Stimulated activated CD8-positive, alpha-beta memory T cell treated with anti-CD3 and anti-CD28 coated beads, Interleukin-7, amount 100 ng/mL, for 24 hours (primary cell): Measurements from ENCODE around the gene LTBP1.

Source experiments
- DNase-seq: peaks from one replicate; pipeline ENCODE4 v3.0.0-alpha.2; 2020; ENCODE audit warnings: low read depth

LTBP1 gene

DNA sequence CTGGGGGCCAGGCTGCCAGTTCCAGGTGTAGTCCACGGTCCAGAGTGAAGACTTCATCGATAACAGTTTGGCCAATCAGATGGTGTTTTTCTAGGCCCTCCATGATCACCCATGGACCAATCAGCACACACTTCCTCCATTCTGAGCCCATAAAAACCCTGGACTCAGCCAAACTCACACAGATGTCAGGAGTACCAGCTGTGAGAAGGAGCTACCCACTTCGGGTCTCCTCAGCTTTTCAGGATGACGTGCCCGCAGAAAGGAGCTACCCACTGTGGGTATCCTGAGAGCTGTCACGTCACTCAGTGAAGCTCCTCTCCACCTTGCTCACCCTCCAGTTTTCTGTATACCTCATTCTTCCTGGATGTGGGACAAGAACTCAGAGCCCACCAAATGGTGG lies 319.7 kb downstream of the LTBP1 start:
- DNase-seq: no peak

- DNase-seq: no peak
Observed at GRCh38 chr2:33267043-33267442, 320.3 kb downstream of the LTBP1 start.

DNA sequence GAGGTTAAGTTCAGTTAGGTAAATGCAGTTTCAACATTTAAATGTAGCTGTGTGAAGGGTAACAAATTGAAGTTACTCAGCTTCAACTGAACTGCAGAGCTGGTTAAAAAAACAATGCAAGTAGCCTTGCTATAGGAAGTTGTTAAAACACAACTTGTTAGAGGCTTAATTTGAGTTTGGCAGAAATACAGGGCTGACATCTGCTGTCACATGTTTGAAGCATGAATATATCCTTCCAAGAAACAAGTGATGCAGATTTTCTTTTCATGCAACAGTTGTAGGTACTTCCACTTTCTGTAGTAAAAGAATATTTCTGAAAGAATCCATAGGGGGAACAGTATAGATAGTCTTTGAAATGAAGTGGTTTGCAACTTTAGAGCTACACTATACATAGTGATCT lies 321.0 kb downstream of the LTBP1 start:
- no peak for DNase-seq

DNA sequence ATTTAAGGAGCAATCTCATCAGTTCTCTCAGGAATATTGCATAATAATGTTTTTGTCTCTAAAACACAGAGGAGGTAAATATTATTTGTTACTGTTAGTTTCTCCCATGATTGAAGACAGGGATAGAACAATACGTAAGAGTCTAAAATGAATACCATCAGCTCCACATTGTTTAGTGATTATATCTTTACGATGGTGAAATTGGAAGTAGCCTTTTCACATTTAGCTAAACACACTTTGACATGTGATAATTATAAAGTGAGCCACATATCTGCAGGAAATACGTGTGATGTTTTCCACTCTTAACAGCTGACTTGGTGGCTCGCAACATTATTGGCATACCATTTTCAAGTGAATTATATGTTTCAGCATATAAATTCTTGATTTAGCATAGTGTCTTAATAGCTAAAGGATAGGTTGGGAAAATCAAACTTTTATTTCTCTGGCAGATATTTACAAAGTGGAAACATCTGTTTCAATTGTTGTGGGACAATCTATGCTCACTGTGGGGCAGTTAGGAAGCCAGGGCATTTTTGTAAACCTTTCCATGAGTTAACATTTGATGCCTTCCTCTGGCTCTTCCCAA lies 321.6 kb downstream of the LTBP1 start:
- no peak for DNase-seq

- no peak for DNase-seq
Observed at GRCh38 chr2:33272001-33272400, 325.2 kb downstream of the LTBP1 start.

GRCh38 chr2:33273479-33273878 lies 326.7 kb downstream of the LTBP1 start:
- no peak for DNase-seq

DNA sequence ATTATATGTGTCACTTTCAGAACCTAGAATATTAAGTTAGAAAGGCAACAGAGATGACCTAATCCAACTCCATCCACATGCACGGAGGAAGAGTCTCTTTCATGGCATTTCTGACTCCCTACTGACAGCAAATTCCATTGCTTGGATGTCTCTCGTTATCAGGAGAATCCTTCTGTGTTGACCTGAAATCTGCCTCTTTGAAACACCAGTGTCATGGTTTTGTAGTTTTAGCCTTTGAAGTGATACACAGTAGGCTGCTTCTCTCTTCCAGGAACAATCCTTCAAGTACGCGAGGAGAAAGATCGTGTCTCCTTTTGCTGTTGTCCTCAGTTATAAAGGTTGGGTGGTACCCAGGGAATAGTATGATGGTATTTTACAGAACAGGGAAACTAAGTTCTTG lies 327.8 kb downstream of the LTBP1 start:
- DNase-seq: no peak

GRCh38 chr2:33275689-33276444 lies 329.1 kb downstream of the LTBP1 start:
- no peak for DNase-seq

GRCh38 chr2:33277002-33277426 lies 330.3 kb downstream of the LTBP1 start:
- DNase-seq: no peak

GRCh38 chr2:33278245-33278943 lies 331.6 kb downstream of the LTBP1 start:
- no peak for DNase-seq

DNA sequence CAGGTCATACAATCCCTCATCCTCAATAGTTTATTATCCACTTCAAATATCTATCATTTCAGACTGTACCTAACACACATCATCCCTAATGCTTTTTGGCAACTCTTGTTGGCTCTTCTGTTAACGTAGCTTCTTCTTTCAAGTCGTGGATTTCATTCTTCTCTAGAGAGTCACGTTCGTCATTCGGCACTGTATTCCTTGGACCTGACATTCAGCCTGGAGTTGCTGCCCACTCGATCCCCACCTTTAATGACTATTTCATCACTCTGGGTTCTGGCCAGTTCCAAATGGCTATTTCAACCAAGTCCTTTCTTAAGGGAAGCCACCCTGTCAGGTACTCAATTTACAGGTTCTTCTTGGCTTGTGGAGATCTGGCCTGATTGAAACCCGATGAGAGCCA lies 337.5 kb downstream of the LTBP1 start:
- no peak for DNase-seq

DNA sequence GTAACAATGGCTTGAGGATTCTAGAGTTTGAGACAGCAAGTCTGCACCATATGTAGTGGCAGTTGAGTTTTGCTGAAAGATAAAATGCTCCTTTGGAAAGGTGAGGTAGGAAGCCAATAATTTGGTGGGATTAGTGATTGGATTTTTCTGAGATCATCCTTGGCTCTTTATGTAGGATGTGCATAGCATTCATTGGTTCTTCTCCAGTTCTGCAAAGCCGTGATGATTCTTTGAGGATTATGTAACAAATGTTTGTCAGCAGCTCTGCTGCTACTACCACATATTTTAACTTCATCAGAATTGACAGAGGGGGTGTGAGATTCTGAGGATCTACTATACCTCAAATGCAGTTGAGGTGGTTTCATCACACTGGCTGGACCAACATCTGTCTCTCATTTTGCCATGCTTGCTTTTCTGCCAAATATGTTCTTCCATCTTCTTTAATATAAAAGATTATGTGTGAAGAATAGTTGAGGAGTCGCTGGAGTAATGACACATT lies 340.8 kb downstream of the LTBP1 start:
- no peak for DNase-seq

- no peak for DNase-seq
Observed at GRCh38 chr2:33288011-33288410, 341.3 kb downstream of the LTBP1 start.

DNA sequence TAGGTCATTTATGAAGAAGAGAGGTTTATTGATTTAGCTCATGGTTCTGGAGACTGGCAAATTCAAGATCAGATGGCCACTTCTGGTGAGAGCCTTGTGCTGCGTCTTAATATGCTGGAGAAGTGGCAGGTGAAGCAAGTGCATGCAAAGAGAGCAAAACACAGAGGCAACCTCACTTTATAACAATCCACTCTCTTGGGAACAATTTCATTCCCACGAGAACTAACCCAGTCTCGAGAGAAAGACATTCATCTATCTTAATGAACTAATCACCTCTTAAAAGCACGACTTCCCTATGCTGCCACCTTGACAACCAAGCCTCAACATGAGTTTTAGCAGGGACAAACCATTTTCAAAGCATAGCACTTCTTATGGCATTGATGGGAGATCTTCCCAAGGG lies 343.2 kb downstream of the LTBP1 start:
- no peak for DNase-seq

DNA sequence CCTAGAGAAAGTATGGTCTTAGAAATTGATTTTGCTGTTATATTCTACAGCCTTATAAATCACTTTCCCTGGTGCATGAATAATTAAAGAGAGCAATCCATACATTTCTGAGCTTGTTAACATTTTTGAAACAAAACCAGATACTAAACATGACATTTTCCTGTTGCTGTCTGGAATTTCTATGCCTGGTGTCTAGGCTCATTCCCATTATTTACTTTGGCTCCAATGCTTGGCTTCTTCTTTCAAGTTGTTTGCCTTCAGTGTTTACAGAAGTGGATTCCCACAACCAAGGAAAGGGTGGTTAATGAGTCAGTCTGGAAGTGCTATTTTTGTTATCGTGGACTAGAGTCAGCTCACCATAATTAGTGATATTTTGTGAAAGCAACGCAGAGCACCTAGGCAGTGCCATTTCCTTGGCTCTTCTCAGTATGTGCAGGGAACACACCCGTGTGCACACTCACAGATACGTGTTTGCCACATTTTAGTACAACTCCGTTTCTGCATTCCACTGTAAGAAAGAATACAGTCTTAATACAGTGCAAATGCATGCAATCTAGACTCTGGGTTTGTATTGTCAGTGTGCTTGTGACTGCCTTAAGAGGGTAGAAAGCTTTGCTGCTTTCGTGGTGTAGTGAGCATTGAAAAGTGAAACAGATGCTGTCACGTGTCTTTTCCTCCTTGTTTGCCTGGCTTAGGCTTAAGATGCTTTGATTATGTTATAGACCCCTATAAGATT lies 344.7 kb downstream of the LTBP1 start:
- no peak for DNase-seq

GRCh38 chr2:33292063-33292462 lies 345.3 kb downstream of the LTBP1 start:
- DNase-seq: no peak

DNA sequence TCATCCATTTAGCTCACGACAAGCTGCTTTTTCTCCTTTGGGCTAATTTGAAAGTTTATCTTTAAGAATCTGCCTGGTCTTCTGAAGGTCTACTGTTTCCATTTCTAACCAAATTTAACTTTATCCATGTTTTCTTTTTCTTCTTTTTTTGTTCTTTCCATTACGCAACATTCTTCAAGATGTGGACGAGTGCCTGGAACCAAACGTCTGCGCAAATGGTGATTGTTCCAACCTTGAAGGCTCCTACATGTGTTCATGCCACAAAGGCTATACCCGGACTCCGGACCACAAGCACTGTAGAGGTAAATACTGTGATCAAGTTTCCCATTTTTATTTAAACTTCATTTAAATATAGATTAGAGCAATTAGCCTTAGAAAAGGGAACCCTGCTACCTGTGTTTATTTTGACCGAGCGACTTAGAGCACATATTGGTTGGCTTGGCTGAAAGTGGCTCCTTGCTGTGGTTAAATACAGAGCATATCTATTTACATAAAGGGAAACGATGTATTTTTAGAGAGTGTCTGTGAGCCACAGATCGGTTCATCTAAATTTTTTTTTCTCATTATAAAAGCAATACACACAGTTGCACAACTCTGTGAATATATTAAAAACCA lies 346.3 kb downstream of the LTBP1 start:
- DNase-seq: no peak

DNA sequence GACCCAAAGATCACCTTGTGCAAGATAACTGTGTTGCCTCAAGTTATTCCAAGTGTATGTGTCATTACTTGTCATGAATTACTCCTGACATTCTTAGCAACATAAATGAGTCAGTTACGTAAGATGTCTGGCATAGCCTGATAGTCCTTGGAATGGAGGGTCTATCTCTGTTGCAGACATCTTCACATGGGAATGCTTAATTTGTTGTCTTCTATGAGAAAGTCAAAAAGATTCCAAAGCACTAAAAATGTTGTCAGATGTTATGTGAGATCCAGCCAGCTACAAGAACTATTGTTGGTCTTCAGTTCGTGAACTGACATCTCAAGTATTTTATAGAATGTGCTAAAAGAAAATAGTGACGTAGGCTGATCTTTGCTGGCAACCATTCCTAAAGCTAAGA lies 351.5 kb downstream of the LTBP1 start:
- no peak for DNase-seq

GRCh38 chr2:33301355-33301754 lies 354.6 kb downstream of the LTBP1 start:
- no peak for DNase-seq

DNA sequence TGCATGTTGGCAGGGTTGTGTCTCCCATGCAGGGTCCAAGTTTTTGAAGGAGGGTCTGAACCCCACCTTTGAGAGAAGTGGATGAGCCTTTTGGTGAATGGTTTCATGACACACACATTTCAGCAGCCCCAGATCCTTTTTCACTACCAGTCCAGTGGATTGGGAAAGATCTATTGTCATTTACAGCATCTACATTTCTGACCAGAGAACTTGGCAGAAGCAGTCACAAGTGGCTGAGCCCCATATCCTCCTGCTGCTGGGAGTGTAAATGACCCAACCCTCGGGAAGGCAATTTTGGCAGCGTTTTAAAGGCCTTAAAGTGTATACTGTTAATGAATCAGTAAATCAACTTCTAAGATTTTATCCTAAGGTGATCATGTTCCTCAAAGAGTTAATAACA lies 355.6 kb downstream of the LTBP1 start:
- no peak for DNase-seq

DNA sequence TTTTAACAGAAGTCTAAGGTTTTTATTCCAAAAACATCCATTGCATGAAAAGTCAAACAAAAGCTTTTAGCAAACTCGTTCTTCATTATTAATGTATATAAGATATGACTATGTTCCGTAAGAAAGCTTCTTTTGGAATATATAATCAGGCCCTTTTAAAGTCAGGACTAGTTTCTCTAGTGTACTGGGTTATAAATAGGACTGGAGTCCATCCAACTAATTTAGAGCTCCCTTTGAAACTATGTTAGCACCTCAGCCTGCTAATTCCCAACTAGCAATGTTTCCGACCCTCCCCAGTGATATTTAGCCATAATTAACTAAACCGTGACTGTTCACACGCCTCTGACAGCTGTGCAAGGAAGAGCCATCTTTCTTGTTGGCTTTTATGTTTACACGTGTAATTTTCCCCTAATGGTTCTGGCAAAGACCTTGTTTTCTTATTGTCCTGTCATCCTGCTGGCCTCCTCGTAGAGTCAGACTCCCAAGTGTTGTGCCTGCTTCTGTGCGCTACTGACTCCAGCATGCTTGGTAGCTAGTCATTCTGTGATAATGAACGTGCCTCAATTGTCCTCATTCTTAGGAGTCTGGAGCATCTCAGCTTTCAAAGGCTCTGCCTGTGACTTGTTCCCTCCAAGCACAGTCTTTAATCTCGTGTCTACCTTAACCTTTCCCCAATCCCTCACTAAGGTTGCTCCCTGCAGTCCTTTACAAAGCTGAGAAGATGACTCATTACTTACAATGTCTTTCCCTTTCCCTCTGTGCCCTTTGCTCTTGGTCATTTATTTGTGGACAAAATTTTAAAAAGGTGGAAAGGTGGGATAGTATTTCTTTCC lies 357.5 kb downstream of the LTBP1 start:
- no peak for DNase-seq
